LHCN-M2 (cell line): ENCODE measurements around the gene MS4A15. TPM values are rescaled to one million over a fixed set of nuclear protein-coding genes. Genes with fewer than 3 reads are reported as not detected.
A peak's percentile ranks its signal among the peaks of the same experiment; 100 is the strongest.
"Not testable (repeated sequence)": the region's sequence is repeated elsewhere in the genome, so short reads cannot be mapped to it uniquely, and the experiment has no call there.

Experiments
- DNase-seq: peaks from one replicate; pipeline ENCODE4 v3.0.0-alpha.2; 2012; ENCODE audit warnings: low read depth
- total RNA-seq: library from RNA; depleted of rRNA; stranded (reverse); fragments of >200 nt; gene quantifications from 2 replicates; pipeline ENCODE4 v1.2.3, GENCODE V29; 2014

Gene MS4A15
- total RNA-seq, 1 experiment from 2014 or later, result not detected

- DNase-seq, result no peak
Measured at GRCh38 chr11:60753309-60753708, 3.4 kb upstream of the MS4A15 start.

GRCh38 chr11:60754887-60755286 lies 1.8 kb upstream of the MS4A15 start:
- no peak for DNase-seq

GRCh38 chr11:60757231-60757800 lies 649 bp downstream of the MS4A15 start:
- DNase-seq, result no peak

- not testable (repeated sequence) for DNase-seq
Measured at GRCh38 chr11:60758671-60759070, 2.0 kb downstream of the MS4A15 start.

GRCh38 chr11:60759438-60760225 lies 3.0 kb downstream of the MS4A15 start:
- not testable (repeated sequence) for DNase-seq

GRCh38 chr11:60761436-60762190 lies 4.9 kb downstream of the MS4A15 start:
- DNase-seq, result no peak

GRCh38 chr11:60762851-60763691 lies 6.4 kb downstream of the MS4A15 start:
- DNase-seq, result no peak

- DNase-seq, result no peak
Measured at GRCh38 chr11:60763692-60764369, 7.2 kb downstream of the MS4A15 start.

GRCh38 chr11:60764879-60765278 lies 8.2 kb downstream of the MS4A15 start:
- DNase-seq, result no peak

- DNase-seq, result no peak
Measured at GRCh38 chr11:60765355-60765754, 8.7 kb downstream of the MS4A15 start.

GRCh38 chr11:60766547-60766946 lies 9.9 kb downstream of the MS4A15 start:
- no peak for DNase-seq

GRCh38 chr11:60767388-60767811 lies 10.7 kb downstream of the MS4A15 start:
- no peak for DNase-seq

- DNase-seq, result no peak
Measured at GRCh38 chr11:60768202-60768601, 11.5 kb downstream of the MS4A15 start.

GRCh38 chr11:60769273-60769672 lies 12.6 kb downstream of the MS4A15 start:
- DNase-seq, result no peak

- DNase-seq, result no peak
Measured at GRCh38 chr11:60769811-60770210, 13.1 kb downstream of the MS4A15 start.

- no peak for DNase-seq
Measured at GRCh38 chr11:60771146-60771545, 14.5 kb downstream of the MS4A15 start.

GRCh38 chr11:60771879-60772525 lies 15.3 kb downstream of the MS4A15 start:
- DNase-seq, result no peak

- DNase-seq, result no peak
Measured at GRCh38 chr11:60772666-60773065, 16.0 kb downstream of the MS4A15 start.

GRCh38 chr11:60774726-60775125 lies 18.1 kb downstream of the MS4A15 start:
- no peak for DNase-seq

GRCh38 chr11:60775420-60775961 lies 18.8 kb downstream of the MS4A15 start:
- DNase-seq, result peak; percentile 84
